ENCODE data around the gene SYNC.

DNA sequence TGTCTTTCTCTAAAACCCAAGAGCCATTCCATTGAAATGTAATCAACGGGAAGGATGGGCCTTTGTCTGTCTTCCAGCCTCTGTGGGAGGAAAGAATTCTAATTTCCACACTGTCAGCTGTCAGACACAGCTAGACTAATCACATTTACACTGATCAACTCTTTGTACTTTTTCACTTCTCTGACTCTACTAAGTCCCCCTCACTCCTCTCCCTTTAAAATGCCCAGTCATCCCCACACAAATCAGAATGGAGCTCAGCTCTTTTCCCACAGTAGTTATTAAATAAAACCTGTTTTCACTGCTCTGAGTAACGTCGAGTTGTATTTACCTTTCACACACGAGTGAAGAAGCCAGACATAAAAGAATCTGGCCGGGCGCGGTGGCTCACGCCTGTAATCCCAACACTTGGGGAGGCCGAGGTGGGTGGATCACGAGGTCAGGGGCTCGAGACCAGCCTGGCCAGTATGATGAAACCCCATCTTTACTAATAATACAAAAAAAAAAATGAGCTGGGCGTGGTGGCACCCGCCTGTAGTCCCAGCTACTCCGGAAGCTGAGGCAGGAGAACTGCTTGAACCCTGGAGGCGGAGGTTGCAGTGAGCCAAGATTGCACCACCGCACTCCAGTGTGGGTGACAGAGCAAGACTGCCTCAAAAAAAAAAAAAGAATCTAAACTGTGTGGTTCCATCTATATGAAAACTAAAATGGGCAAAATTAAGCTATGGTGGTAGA, 65.5 kb downstream of the SYNC start:
- TF ChIP-seq, protein P1, sequence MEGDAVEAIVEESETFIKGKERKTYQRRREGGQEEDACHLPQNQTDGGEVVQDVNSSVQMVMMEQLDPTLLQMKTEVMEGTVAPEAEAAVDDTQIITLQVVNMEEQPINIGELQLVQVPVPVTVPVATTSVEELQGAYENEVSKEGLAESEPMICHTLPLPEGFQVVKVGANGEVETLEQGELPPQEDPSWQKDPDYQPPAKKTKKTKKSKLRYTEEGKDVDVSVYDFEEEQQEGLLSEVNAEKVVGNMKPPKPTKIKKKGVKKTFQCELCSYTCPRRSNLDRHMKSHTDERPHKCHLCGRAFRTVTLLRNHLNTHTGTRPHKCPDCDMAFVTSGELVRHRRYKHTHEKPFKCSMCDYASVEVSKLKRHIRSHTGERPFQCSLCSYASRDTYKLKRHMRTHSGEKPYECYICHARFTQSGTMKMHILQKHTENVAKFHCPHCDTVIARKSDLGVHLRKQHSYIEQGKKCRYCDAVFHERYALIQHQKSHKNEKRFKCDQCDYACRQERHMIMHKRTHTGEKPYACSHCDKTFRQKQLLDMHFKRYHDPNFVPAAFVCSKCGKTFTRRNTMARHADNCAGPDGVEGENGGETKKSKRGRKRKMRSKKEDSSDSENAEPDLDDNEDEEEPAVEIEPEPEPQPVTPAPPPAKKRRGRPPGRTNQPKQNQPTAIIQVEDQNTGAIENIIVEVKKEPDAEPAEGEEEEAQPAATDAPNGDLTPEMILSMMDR (IDR thresholded peaks at IDR 0.05): no peak
- no peak for TF ChIP-seq POLR2A (IDR thresholded peaks at IDR 0.05)

Data from body of pancreas (tissue), 4 donors.